NCI-H2081 treated with DMSO at 0.1 percent for 48 hours (cell line): ENCODE data around the gene R3HDM2.

Source experiments
- DNase-seq: peaks from one replicate; lab custom pipeline; 2025; lab: John Stamatoyannopoulos, UW

The R3HDM2 gene

GRCh38 chr12:57240066-57240921 lies 190.5 kb downstream of the R3HDM2 start:
- no peak for DNase-seq

- DNase-seq = no peak
Observed at GRCh38 chr12:57239587-57240065, 191.2 kb downstream of the R3HDM2 start.

GRCh38 chr12:57238854-57239554 lies 191.8 kb downstream of the R3HDM2 start:
- DNase-seq = peak; percentile 27

- no peak for DNase-seq
Observed at GRCh38 chr12:57237932-57238853, 192.7 kb downstream of the R3HDM2 start.

- DNase-seq = no peak
Observed at GRCh38 chr12:57237596-57237931, 193.3 kb downstream of the R3HDM2 start.

- no peak for DNase-seq
Observed at GRCh38 chr12:57236925-57237595, 193.8 kb downstream of the R3HDM2 start.

GRCh38 chr12:57236201-57236924 lies 194.5 kb downstream of the R3HDM2 start:
- no peak for DNase-seq

GRCh38 chr12:57235728-57236131 lies 195.1 kb downstream of the R3HDM2 start:
- DNase-seq = no peak

GRCh38 chr12:57235017-57235727 lies 195.7 kb downstream of the R3HDM2 start:
- no peak for DNase-seq

- no peak for DNase-seq
Observed at GRCh38 chr12:57234571-57235016, 196.2 kb downstream of the R3HDM2 start.

- DNase-seq = no peak
Observed at GRCh38 chr12:57234233-57234570, 196.6 kb downstream of the R3HDM2 start.

- DNase-seq = no peak
Observed at GRCh38 chr12:57233357-57234232, 197.2 kb downstream of the R3HDM2 start.

GRCh38 chr12:57232156-57232756 lies 198.6 kb downstream of the R3HDM2 start:
- no peak for DNase-seq

GRCh38 chr12:57231276-57232021 lies 199.4 kb downstream of the R3HDM2 start:
- no peak for DNase-seq

- no peak for DNase-seq
Observed at GRCh38 chr12:57230381-57231155, 200.3 kb downstream of the R3HDM2 start.

- DNase-seq = peak; percentile 94
Observed at GRCh38 chr12:57229634-57230380, 201.0 kb downstream of the R3HDM2 start, which contains the start of gene SHMT2. TSS of gene SHMT2 (plus strand) at chr12:57229711. CDS start at chr12:57229779, 68 bp downstream.
